CD4-positive, alpha-beta T cell treated with Interleukin-17A for 4 hours (primary cell): Measurements from ENCODE around the gene FFAR3.
"Not testable (repeated sequence)": the region's sequence is repeated elsewhere in the genome, so short reads cannot be mapped to it uniquely, and the experiment has no call there.

Source experiments
- DNase-seq: peaks from one replicate; pipeline ENCODE4 v3.0.0-alpha.2; 2020; ENCODE audit warnings: mixed read lengths

FFAR3 gene

DNA sequence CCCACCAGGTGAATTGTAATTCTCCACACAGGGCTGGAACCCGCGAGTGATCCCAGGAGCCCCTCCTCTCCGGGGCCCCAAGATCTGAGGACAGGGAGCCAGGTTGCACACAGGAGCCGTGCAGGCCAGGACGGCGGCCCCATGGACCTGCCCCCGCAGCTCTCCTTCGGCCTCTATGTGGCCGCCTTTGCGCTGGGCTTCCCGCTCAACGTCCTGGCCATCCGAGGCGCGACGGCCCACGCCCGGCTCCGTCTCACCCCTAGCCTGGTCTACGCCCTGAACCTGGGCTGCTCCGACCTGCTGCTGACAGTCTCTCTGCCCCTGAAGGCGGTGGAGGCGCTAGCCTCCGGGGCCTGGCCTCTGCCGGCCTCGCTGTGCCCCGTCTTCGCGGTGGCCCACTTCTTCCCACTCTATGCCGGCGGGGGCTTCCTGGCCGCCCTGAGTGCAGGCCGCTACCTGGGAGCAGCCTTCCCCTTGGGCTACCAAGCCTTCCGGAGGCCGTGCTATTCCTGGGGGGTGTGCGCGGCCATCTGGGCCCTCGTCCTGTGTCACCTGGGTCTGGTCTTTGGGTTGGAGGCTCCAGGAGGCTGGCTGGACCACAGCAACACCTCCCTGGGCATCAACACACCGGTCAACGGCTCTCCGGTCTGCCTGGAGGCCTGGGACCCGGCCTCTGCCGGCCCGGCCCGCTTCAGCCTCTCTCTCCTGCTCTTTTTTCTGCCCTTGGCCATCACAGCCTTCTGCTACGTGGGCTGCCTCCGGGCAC is 6.7 kb upstream of the FFAR3 start:
- no peak for DNase-seq

- DNase-seq: no peak
Observed at GRCh38 chr19:35352177-35352447, 6.1 kb upstream of the FFAR3 start.

DNA sequence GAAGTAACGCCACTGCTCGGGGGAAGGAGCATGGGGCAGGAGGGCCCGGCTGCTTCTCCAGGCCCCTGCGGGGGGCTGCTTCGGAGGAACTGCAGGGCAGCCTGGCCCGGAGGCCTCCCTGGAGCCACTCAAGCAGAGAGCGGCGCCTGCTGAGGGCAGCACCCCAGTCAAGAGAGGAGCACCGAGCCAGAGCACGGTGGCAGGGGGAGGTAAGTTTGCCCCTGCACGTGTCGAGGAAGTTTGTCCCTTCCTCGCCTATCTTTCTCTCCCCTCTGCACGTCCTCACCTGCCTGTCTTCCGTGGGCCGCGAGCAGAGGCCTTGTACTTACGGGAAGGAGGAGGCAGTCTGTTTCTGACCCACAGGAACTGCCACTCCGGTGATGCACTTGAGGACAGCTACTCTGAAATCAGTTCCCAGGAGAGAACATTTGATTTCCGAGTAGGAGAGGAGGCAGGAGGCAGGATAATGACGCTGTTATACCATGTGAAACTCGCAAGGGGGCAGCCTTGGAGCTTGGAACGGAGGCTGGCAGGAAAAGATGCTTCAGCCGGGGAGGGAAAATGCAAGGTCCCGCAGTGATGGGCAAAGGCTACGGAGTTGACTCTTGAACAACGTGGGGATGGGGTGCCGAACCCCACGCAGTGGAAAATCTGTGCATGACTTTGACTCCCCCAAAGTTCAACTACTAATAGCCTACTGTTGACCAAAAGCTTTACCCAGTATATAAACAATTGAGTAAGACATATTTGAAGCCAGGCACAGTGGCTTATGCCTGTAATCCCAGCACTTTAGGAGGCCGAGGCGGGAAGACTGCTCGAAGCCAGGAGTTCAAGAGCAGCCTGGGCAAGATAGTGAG is 5.6 kb upstream of the FFAR3 start:
- DNase-seq: peak; percentile 82

DNA sequence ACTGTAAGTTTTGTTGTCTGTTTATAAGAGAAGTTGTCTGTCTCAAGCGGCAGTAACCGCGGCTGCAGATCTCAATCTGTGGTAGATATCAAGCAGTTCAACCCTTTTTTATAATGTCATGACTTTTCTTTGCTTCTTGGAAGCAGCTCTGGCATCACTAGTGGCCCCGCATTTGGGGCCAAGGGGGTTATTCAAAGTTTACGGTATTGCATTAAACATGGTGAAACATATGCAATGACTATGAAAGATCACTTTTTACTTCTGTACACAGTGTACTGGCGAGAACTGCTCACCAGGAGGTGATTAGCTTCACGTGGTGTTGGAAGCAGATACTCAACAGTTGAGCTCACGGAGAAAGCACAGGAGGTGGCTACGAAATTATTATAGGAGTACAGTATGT is 4.6 kb upstream of the FFAR3 start:
- DNase-seq: no peak

- no peak for DNase-seq
Observed at GRCh38 chr19:35354898-35355297, 3.4 kb upstream of the FFAR3 start.

DNA sequence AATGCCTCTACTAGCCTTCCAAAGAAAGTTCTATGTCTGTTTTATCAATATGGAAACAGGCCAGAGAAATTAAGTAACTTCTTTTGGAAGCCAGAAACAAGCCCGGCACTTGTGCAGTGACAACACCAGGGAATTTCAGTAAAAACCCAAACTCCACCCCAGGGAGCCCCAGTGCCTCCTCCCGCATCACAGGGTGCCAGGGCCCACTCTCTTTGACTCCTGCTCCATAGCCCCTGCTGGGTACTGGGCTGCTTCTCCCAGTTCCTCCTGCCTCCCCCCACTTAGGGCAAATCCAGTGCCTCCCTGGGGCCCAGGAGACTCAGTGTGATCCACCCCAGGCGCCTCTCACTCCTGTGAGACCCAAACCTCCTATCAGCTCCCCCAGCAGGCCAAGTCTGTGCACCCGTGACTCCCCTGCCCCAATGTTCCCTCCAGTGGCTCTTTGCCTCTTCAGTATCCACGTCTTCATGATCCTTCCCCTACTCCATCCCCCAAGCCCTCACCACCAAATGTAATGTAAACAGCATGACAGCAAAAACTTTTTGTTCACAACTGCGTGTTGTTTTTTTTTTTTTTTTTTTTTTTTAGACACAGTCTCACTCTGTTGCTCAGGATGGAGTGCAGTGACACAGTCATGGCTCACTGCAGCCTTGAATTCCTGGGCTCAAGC is 2.3 kb upstream of the FFAR3 start:
- no peak for DNase-seq

DNA sequence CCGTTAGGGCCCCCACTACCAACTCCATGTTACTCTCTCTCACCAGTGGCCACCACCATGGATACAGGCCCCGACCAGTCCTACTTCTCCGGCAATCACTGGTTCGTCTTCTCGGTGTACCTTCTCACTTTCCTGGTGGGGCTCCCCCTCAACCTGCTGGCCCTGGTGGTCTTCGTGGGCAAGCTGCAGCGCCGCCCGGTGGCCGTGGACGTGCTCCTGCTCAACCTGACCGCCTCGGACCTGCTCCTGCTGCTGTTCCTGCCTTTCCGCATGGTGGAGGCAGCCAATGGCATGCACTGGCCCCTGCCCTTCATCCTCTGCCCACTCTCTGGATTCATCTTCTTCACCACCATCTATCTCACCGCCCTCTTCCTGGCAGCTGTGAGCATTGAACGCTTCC is 574 bp downstream of the FFAR3 start:
- not testable (repeated sequence) for DNase-seq

DNA sequence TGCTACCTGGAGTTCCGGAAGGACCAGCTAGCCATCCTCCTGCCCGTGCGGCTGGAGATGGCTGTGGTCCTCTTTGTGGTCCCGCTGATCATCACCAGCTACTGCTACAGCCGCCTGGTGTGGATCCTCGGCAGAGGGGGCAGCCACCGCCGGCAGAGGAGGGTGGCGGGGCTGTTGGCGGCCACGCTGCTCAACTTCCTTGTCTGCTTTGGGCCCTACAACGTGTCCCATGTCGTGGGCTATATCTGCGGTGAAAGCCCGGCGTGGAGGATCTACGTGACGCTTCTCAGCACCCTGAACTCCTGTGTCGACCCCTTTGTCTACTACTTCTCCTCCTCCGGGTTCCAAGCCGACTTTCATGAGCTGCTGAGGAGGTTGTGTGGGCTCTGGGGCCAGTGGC is 1.1 kb downstream of the FFAR3 start:
- not testable (repeated sequence) for DNase-seq

GRCh38 chr19:35360081-35360480 is 1.8 kb downstream of the FFAR3 start:
- DNase-seq: not testable (repeated sequence)

GRCh38 chr19:35360880-35361420 is 2.7 kb downstream of the FFAR3 start:
- no peak for DNase-seq

GRCh38 chr19:35362261-35363000 is 4.2 kb downstream of the FFAR3 start:
- no peak for DNase-seq

GRCh38 chr19:35363001-35363590 is 4.8 kb downstream of the FFAR3 start:
- DNase-seq: no peak

GRCh38 chr19:35363711-35364425 is 5.6 kb downstream of the FFAR3 start:
- DNase-seq: no peak

DNA sequence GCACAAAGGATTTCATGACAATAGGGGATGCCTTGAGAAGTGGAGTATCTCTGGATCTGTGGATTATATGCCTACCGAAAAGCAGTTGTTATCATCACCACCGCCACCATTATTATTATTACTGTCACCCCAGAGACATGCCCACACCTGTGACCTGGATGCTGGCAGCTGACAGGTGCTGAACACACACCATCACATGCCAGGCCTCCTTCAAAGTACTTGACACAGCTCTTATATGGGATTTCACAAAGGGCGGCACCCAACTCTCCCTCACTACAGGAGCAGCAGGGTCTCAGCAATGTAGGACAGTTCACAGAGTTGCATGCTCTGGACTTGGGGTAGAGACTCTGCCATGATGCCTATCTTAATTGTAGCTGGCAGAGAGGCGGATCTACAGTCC is 7.0 kb downstream of the FFAR3 start:
- no peak for DNase-seq

GRCh38 chr19:35368378-35368777 is 10.1 kb downstream of the FFAR3 start:
- no peak for DNase-seq

GRCh38 chr19:35369522-35369921 is 11.3 kb downstream of the FFAR3 start:
- no peak for DNase-seq

- no peak for DNase-seq
Observed at GRCh38 chr19:35370722-35371121, 12.5 kb downstream of the FFAR3 start, which contains the start of gene GPR42. GPR42 (plus strand) TSS chr19:35371068; CDS start chr19:35371360, 292 bp downstream.

GRCh38 chr19:35373492-35373891 is 15.2 kb downstream of the FFAR3 start:
- DNase-seq: no peak

- DNase-seq: not testable (repeated sequence)
Observed at GRCh38 chr19:35374031-35374430, 15.8 kb downstream of the FFAR3 start.

DNA sequence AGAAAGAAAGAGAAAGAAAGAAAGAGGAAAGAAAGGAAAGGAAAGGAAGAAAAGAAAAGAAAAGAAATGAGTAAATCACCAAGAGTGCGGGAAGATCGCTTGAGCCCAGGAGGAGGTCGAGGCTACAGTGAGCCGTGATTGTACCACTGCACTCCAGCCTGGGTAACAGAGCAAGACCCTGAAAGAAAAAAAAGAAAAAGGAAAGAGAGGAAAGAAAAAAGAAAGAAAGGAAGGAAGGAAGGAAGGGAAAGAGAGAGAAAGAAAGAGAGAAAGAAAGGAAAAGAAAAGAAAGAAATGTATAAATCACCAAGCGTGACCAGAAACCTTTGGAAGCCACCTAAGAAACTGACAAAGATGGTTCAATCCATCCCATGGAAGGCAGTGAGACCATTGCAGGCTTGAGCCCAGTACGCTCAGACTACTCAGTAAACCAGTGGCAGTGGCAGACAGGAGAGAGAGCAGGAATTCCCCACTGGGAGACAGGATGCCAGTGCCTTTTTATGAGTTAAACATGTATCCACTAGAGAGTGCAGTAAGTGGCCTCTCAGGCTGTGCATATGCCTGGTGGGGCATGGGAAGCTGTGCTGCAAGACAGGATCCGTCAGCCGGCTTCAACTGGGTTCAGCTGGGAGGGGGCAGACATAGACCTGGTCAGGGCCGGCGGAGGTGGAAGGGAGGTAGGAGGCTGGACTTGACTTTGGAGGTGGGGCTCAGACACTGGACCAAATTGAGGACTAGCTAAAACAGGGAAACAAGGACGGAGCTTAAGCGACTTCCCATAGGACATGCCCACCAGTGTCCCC is 17.4 kb downstream of the FFAR3 start:
- no peak for DNase-seq

- no peak for DNase-seq
Observed at GRCh38 chr19:35377656-35378055, 19.4 kb downstream of the FFAR3 start.
